ENCODE measurements around the gene SERPINA4.
"Not testable (repeated sequence)": the region's sequence is repeated elsewhere in the genome, so short reads cannot be mapped to it uniquely, and the experiment has no call there.

The SERPINA4 gene

GRCh38 chr14:94569381-94570001 is 8.2 kb downstream of the SERPINA4 start:
- no peak for DNase-seq

- no peak for DNase-seq
These were observed 8.8 kb downstream of the SERPINA4 start for GRCh38 chr14:94570002-94570400.

GRCh38 chr14:94570440-94570839 is 9.2 kb downstream of the SERPINA4 start:
- no peak for DNase-seq

- DNase-seq = peak in 6 of 14 donors; percentile 10 to 65 (median 22)
These were observed 10.2 kb downstream of the SERPINA4 start for GRCh38 chr14:94571395-94571794.

- DNase-seq = peak in 2 of 14 donors; percentile 15 to 40
These were observed 10.7 kb downstream of the SERPINA4 start for GRCh38 chr14:94571950-94572349.

GRCh38 chr14:94572637-94573303 is 11.5 kb downstream of the SERPINA4 start:
- DNase-seq = no peak

GRCh38 chr14:94573475-94574277 is 12.4 kb downstream of the SERPINA4 start:
- no peak for DNase-seq

GRCh38 chr14:94574336-94574735 is 13.1 kb downstream of the SERPINA4 start:
- no peak for DNase-seq

- no peak for DNase-seq
These were observed 14.7 kb downstream of the SERPINA4 start for GRCh38 chr14:94575730-94576585.

- not testable (repeated sequence) for DNase-seq
These were observed 16.2 kb downstream of the SERPINA4 start for GRCh38 chr14:94577472-94577871.

- DNase-seq = no peak
These were observed 17.5 kb downstream of the SERPINA4 start for GRCh38 chr14:94578712-94579111.

GRCh38 chr14:94581127-94581999 is 20.1 kb downstream of the SERPINA4 start, which contains the start of gene SERPINA5:
Gene SERPINA5 (plus strand): TSS chr14:94581426. CDS start chr14:94587363, 5,937 bp downstream.
- peak in 1 of 14 donors; percentile 16 for DNase-seq

GRCh38 chr14:94582199-94582750 is 21.0 kb downstream of the SERPINA4 start:
- DNase-seq = no peak

- DNase-seq = no peak
These were observed 21.6 kb downstream of the SERPINA4 start for GRCh38 chr14:94582851-94583250.

- DNase-seq = no peak
These were observed 22.3 kb downstream of the SERPINA4 start for GRCh38 chr14:94583557-94583956.

- DNase-seq = no peak
These were observed 23.5 kb downstream of the SERPINA4 start for GRCh38 chr14:94584591-94585280.

GRCh38 chr14:94586635-94587034 is 25.4 kb downstream of the SERPINA4 start:
- no peak for DNase-seq

- no peak for DNase-seq
These were observed 27.1 kb downstream of the SERPINA4 start for GRCh38 chr14:94588311-94588710.

GRCh38 chr14:94591073-94591472 is 29.8 kb downstream of the SERPINA4 start:
- no peak for DNase-seq

- DNase-seq = no peak
These were observed 30.6 kb downstream of the SERPINA4 start for GRCh38 chr14:94591871-94592270.

Measured in C1 segment of cervical spinal cord (tissue), 14 donors.